ENCODE results near the gene TMCC3.

GRCh38 chr12:94590428-94590827 lies 59.9 kb downstream of the TMCC3 start:
- TF ChIP-seq EZH2 (IDR thresholded peaks at IDR 0.05; ENCODE audit: insufficient read depth, poor library complexity, severe bottlenecking) (no peak), EZH2phosphoT487 (IDR thresholded peaks at IDR 0.05; ENCODE audit: insufficient read depth, low read depth) (no peak)
